GM12892 (cell line): Measurements from ENCODE around the gene CAP2.

Source experiments
- POLR2A ChIP-seq: IDR thresholded peaks from 2 replicates; pipeline ENCODE4 v1.6.1; 2011; ENCODE audit warnings: low read depth, low read length, control low read depth
- POLR2AphosphoS5 ChIP-seq: IDR thresholded peaks from 2 replicates; pipeline ENCODE4 v1.6.1; 2011; ENCODE audit warnings: low read depth, low read length, control low read depth

- TF ChIP-seq POLR2A: no peak
- TF ChIP-seq POLR2AphosphoS5: no peak
Measured at GRCh38 chr6:17574866-17575560, 181.6 kb downstream of the CAP2 start.
